A549 treated with dexamethasone at 1 μM for 4 hours (cell line): ENCODE measurements around the gene PIP5K1B. TPM values are rescaled to one million over a fixed set of nuclear protein-coding genes. Genes with fewer than 3 reads are reported as not detected.

Experiments used
- total RNA-seq: library from RNA; stranded (reverse); fragments of 200-300 nt; extraction: Qiagen RNA extraction; gene quantifications from 5 replicates; pipeline ENCODE4 v1.2.3, GENCODE V29; 2022

PIP5K1B gene
- total RNA-seq: not detected in 5 replicates

DNA sequence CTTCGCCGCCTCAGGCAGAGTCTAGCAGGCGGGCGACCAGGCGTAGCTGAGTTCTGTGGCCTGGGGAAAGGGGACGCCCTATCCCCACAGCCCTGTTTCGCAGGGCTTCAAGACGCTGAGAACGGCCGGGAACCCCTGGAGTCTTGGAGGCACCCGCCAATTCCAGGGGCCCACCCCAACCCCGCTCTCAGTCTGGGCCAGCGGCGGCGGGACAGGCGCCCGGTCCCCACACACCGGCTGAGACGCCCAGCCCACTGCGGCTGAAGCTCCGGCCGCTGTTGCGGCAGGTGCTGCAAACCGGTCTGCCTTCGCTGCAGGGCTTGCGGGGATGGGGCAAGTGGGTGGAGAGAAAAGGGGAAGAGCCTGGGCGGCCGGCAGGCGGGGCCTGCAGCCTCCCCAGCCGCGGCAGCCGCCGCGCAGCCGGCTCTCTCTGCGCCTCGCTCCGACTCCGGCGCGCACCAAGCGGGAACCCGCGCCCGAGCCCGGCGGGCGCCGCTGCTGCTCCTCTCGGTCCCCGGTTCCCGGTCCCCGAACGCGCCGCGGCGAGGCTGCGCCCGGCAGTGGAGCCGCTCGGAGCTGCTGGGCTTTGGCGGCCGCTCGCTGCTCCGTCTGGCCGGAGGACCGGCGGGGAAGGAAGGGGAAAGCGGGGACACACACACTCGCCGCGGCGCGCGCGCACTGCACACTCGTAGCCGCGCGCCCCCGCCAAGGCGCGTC, at the start of gene PIP5K1B:
PIP5K1B (plus strand) TSS at position 427 of the 717 bp plus-strand sequence. CDS start 117,375 bp downstream, outside the sequence.

GRCh38 chr9:69014013-69014412, 309.0 kb downstream of the PIP5K1B start, which contains the start of gene PRKACG:
PRKACG (minus strand) TSS chr9:69014113; CDS start chr9:69014092, 21 bp downstream.

DNA sequence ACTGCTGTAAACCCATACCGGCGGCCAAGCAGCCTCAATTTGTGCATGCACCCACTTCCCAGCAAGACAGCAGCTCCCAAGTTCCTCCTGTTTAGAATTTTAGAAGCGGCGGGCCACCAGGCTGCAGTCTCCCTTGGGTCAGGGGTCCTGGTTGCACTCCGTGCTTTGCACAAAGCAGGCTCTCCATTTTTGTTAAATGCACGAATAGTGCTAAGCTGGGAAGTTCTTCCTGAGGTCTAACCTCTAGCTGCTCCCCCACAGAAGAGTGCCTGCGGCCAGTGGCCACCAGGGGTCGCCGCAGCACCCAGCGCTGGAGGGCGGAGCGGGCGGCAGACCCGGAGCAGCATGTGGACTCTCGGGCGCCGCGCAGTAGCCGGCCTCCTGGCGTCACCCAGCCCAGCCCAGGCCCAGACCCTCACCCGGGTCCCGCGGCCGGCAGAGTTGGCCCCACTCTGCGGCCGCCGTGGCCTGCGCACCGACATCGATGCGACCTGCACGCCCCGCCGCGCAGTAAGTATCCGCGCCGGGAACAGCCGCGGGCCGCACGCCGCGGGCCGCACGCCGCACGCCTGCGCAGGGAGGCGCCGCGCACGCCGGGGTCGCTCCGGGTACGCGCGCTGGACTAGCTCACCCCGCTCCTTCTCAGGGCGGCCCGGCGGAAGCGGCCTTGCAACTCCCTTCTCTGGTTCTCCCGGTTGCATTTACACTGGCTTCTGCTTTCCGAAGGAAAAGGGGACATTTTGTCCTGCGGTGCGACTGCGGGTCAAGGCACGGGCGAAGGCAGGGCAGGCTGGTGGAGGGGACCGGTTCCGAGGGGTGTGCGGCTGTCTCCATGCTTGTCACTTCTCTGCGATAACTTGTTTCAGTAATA, 330.6 kb downstream of the PIP5K1B start, which contains the start of gene FXN:
FXN (plus strand) TSS at position 315 of the 871 bp plus-strand sequence; CDS start at position 346, 31 bp downstream.

Other genes with a start within 250 kb of the PIP5K1B start
- not detected in 5 replicates for gene TMEM252, start 164.4 kb upstream of the PIP5K1B start, total RNA-seq